ENCODE results near the gene LAMA4.

The LAMA4 gene

DNA sequence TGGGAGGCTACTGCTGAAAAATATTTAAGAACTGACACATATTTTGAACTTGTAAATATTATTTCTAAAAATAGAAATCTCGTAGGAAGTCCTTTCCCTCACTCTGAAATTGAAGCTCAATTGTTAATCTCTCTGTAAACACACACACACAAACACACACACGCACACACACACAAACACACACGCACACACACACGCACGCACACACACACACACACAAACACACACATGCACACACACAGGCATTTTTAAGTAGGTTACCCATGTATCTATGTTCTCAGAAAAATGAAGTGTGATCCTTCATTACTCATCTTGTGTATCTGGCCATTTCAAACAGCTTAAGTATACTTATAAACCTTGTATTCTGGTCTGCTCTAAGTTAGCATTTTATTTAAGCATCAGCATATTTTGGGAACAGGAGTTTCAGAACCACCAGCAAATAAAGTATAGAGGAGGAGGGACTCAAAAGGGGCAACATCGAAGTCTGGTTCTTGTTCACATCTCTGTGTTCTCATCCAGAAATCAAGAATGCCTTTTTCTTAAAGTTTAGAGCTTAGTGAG, 188.9 kb downstream of the LAMA4 start:
- FAIRE-seq, result no peak
- TF ChIP-seq POU2F2 (IDR thresholded peaks at IDR 0.05; ENCODE audit: low read depth, low read length) (no peak), POLR2AphosphoS5 (IDR thresholded peaks at IDR 0.05; ENCODE audit: low read depth, low read length) (no peak), SPI1 (IDR thresholded peaks at IDR 0.05; ENCODE audit: low read depth, low read length) (no peak), POLR2A (IDR thresholded peaks at IDR 0.05; ENCODE audit: low read depth, low read length) (no peak), PAX5 (IDR thresholded peaks at IDR 0.05; ENCODE audit: insufficient read depth, low read length, severe bottlenecking) (no peak), TAF1 (IDR thresholded peaks at IDR 0.05; ENCODE audit: low read depth, low read length) (no peak)

DNA sequence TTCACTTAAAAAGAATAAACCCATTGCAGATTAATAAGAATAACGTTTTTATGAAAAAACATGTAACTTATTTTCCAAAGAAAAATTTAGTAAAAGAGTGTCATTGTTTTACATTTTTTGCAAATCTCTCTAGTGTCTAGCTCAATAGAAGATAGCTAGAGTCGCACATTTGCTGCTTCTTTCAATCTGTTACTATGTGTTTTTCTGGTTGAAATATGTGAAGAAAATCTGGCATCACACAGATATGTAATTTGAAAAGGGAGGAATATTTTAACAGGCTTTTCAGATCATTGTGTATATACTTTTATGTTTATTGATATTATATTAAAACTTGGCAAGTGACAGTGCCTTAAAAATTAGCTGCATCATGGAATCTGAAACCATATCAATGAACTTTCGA, 191.4 kb downstream of the LAMA4 start:
- TF ChIP-seq PAX5 (IDR thresholded peaks at IDR 0.05; ENCODE audit: insufficient read depth, low read length, severe bottlenecking), result no peak
- TF ChIP-seq SPI1 (IDR thresholded peaks at IDR 0.05; ENCODE audit: low read depth, low read length), result no peak
- no peak for TF ChIP-seq POLR2AphosphoS5 (IDR thresholded peaks at IDR 0.05; ENCODE audit: low read depth, low read length)
- TF ChIP-seq POLR2A (IDR thresholded peaks at IDR 0.05; ENCODE audit: low read depth, low read length), result no peak
- no peak for TF ChIP-seq TAF1 (IDR thresholded peaks at IDR 0.05; ENCODE audit: low read depth, low read length)
- no peak for TF ChIP-seq POU2F2 (IDR thresholded peaks at IDR 0.05; ENCODE audit: low read depth, low read length)
- no peak for DNase-seq (ENCODE audit: insufficient read length, low spot score)
- no peak for FAIRE-seq

More for the DNA sequence above, 188.9 kb downstream of the LAMA4 start:
- no peak for DNase-seq (ENCODE audit: insufficient read length, low spot score)

DNA sequence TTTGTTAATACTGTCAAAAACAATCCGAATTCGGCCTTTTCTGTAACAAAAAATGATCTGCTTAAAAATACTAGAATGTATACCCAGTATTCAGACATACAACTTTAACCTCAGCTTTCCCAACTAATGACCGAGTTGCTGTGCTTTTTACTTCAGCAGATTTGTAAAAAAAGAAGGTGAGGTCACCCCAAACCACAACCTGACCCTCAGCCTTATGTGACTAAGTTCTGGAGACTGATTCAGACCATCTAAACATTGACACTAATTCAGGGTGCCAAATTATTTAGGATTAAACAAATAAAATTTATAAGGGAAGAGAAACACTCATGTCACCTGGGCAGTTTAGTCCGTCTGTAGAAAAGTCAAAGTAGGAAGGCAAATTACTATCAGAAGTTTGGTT, 192.8 kb downstream of the LAMA4 start:
- TF ChIP-seq POLR2AphosphoS5 (IDR thresholded peaks at IDR 0.05; ENCODE audit: low read depth, low read length) (no peak), TAF1 (IDR thresholded peaks at IDR 0.05; ENCODE audit: low read depth, low read length) (no peak), PAX5 (IDR thresholded peaks at IDR 0.05; ENCODE audit: insufficient read depth, low read length, severe bottlenecking) (no peak), SPI1 (IDR thresholded peaks at IDR 0.05; ENCODE audit: low read depth, low read length) (no peak), POU2F2 (IDR thresholded peaks at IDR 0.05; ENCODE audit: low read depth, low read length) (no peak), POLR2A (IDR thresholded peaks at IDR 0.05; ENCODE audit: low read depth, low read length) (no peak)
- FAIRE-seq (no peak), DNase-seq (ENCODE audit: insufficient read length, low spot score) (no peak)
